ENCODE results near the gene PPFIA2.

DNA sequence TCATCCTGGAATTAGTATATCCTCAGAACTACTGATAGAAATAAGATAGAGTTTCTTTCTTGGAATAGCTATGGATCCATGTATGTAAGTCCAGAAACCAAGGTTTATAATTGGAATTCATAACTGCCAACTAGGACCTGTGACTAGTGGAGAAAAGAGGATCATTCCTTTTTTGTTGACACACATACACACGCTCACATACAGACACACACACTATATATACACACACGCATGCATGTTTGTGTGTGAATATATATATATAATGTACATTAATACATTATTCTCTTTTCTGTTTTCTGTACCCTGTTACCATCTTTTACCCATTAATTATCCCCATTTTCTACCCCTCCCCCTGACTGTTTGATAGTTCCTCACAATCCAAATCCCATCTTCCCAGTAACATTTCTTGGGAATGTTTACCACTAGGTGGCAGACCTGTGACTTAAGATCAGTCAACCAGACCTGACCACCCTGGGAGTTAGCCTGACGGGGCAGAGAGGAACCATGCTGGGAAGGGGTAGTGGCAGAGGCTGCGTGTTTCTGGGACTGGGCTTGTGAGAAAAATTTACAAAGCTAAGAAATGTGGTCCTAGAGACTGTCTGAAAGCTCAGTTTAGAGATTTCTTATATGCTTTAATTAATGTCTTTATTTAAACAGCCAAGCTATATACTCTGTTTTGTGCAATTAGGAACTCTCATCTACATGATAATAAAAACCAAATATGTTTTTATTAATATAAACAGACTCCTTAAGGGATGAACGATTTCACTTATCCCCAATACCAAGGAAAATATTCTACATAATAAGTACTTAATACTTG is 308.0 kb downstream of the PPFIA2 start:
- TF ChIP-seq, protein P1, sequence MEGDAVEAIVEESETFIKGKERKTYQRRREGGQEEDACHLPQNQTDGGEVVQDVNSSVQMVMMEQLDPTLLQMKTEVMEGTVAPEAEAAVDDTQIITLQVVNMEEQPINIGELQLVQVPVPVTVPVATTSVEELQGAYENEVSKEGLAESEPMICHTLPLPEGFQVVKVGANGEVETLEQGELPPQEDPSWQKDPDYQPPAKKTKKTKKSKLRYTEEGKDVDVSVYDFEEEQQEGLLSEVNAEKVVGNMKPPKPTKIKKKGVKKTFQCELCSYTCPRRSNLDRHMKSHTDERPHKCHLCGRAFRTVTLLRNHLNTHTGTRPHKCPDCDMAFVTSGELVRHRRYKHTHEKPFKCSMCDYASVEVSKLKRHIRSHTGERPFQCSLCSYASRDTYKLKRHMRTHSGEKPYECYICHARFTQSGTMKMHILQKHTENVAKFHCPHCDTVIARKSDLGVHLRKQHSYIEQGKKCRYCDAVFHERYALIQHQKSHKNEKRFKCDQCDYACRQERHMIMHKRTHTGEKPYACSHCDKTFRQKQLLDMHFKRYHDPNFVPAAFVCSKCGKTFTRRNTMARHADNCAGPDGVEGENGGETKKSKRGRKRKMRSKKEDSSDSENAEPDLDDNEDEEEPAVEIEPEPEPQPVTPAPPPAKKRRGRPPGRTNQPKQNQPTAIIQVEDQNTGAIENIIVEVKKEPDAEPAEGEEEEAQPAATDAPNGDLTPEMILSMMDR (IDR thresholded peaks at IDR 0.05): peak; percentile 38; the same call in 1 of the 2 replicates
- TF ChIP-seq CREM (CRISPR knock-in tag; IDR thresholded peaks at IDR 0.05): no peak
- TF ChIP-seq OVOL2 (CRISPR knock-in tag; IDR thresholded peaks at IDR 0.05; ENCODE audit: borderline replicate concordance): no peak
- no peak for TF ChIP-seq NFYB (CRISPR knock-in tag; conservative IDR thresholded peaks at IDR 0.05; ENCODE audit: low read depth)
- no peak for TF ChIP-seq ESRRA (CRISPR knock-in tag; IDR thresholded peaks at IDR 0.05; ENCODE audit: borderline replicate concordance)
- no peak for TF ChIP-seq JUN (CRISPR knock-in tag; IDR thresholded peaks at IDR 0.05)
- TF ChIP-seq, protein P2, sequence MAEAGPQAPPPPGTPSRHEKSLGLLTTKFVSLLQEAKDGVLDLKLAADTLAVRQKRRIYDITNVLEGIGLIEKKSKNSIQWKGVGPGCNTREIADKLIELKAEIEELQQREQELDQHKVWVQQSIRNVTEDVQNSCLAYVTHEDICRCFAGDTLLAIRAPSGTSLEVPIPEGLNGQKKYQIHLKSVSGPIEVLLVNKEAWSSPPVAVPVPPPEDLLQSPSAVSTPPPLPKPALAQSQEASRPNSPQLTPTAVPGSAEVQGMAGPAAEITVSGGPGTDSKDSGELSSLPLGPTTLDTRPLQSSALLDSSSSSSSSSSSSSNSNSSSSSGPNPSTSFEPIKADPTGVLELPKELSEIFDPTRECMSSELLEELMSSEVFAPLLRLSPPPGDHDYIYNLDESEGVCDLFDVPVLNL (CRISPR knock-in tag; IDR thresholded peaks at IDR 0.05; ENCODE audit: borderline replicate concordance, low read depth): no peak
- TF ChIP-seq, protein P3, sequence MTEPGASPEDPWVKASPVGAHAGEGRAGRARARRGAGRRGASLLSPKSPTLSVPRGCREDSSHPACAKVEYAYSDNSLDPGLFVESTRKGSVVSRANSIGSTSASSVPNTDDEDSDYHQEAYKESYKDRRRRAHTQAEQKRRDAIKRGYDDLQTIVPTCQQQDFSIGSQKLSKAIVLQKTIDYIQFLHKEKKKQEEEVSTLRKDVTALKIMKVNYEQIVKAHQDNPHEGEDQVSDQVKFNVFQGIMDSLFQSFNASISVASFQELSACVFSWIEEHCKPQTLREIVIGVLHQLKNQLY (CRISPR knock-in tag; IDR thresholded peaks at IDR 0.05): no peak
- no peak for TF ChIP-seq SP1 (CRISPR knock-in tag; conservative IDR thresholded peaks at IDR 0.05)
- TF ChIP-seq, protein P4, sequence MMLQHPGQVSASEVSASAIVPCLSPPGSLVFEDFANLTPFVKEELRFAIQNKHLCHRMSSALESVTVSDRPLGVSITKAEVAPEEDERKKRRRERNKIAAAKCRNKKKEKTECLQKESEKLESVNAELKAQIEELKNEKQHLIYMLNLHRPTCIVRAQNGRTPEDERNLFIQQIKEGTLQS (CRISPR knock-in tag; conservative IDR thresholded peaks at IDR 0.05): no peak
- no peak for TF ChIP-seq NFE2L1 (CRISPR knock-in tag; IDR thresholded peaks at IDR 0.05)
- no peak for TF ChIP-seq FOXJ3 (CRISPR knock-in tag; IDR thresholded peaks at IDR 0.05; ENCODE audit: borderline replicate concordance)
- TF ChIP-seq, protein P5, sequence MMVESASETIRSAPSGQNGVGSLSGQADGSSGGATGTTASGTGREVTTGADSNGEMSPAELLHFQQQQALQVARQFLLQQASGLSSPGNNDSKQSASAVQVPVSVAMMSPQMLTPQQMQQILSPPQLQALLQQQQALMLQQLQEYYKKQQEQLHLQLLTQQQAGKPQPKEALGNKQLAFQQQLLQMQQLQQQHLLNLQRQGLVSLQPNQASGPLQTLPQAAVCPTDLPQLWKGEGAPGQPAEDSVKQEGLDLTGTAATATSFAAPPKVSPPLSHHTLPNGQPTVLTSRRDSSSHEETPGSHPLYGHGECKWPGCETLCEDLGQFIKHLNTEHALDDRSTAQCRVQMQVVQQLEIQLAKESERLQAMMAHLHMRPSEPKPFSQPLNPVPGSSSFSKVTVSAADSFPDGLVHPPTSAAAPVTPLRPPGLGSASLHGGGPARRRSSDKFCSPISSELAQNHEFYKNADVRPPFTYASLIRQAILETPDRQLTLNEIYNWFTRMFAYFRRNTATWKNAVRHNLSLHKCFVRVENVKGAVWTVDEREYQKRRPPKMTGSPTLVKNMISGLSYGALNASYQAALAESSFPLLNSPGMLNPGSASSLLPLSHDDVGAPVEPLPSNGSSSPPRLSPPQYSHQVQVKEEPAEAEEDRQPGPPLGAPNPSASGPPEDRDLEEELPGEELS (CRISPR knock-in tag; IDR thresholded peaks at IDR 0.05): no peak
- TF ChIP-seq, protein P6, sequence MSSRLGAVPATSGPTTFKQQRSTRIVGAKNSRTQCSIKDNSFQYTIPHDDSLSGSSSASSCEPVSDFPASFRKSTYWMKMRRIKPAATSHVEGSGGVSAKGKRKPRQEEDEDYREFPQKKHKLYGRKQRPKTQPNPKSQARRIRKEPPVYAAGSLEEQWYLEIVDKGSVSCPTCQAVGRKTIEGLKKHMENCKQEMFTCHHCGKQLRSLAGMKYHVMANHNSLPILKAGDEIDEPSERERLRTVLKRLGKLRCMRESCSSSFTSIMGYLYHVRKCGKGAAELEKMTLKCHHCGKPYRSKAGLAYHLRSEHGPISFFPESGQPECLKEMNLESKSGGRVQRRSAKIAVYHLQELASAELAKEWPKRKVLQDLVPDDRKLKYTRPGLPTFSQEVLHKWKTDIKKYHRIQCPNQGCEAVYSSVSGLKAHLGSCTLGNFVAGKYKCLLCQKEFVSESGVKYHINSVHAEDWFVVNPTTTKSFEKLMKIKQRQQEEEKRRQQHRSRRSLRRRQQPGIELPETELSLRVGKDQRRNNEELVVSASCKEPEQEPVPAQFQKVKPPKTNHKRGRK (CRISPR knock-in tag; IDR thresholded peaks at IDR 0.05; ENCODE audit: borderline replicate concordance): no peak

Data from WTC11 (cell line).